Cardiac septum (tissue), 1 donor: ENCODE results near the gene TCF3. TPM values are rescaled to one million over a fixed set of nuclear protein-coding genes. Genes with fewer than 3 reads are reported as not detected.

ENCODE experiments used
- DNase-seq: peaks from one replicate; pipeline ENCODE4 v3.0.0-alpha.2; 2020; ENCODE audit warnings: low spot score
- intact Hi-C: fragments of 100-400 bp; cut with DNase I; formaldehyde crosslinking; loops from one replicate; pipeline ENCODE4 v1.14.0; 2022
- total RNA-seq: library from RNA; stranded (reverse); fragmentation: NEBNext Ultra II Directional; extraction: Animal tissue kit (Norgen Biotek cat#: 25700); gene quantifications from one replicate; pipeline ENCODE4 v1.2.1, GENCODE V29; 2021
- donor health status: DM: no; HTN: no; CAD: no.

TCF3 gene
- total RNA-seq, 1 donor from 2014 or later: 27.7 TPM

GRCh38 chr19:1575323-1576241 lies 76.8 kb downstream of the TCF3 start:
- intact Hi-C loops: no loop called here
- no peak for DNase-seq

DNA sequence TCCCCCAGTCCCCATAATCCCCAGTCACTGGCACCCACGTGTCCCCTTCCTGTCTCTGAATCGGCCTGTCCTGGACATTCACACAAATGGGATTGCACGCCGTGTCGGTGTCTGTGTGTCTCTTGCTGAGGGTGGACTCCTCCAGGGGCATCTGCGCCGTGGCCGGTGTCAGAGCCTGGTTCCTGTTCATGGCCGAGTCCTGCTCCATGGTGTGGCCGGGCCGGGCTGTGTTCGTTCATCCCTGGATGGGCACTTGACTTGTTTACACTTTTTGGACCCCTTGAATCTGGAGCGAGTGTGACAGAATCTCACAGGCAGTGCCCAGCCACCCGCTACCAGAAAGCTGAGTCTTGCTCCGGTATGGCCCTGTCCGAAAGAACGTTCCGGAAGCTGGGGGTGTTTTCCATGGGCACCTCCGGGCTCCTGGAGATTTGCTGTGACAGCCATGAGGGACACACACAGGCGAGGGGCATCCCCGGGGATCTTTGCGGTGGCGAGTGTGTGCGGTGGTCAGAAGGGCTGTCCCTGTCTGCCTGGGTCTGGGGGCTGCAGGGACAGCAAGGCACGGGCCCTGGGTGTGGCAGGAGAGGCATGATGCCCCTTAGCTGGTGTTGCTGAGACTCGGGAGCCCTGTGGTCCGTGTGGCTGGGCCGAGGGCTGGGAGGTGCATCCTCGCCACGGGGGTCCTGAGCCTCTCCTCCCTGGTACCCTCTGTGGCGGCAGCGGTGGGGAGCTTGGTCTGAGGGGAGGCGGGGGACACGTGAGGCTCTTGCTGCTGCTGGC lies 77.9 kb downstream of the TCF3 start:
- DNase-seq: no peak
- intact Hi-C loops: no loop called here

GRCh38 chr19:1572795-1573194 lies 79.6 kb downstream of the TCF3 start:
- no peak for DNase-seq
- intact Hi-C loops: no loop called here

DNA sequence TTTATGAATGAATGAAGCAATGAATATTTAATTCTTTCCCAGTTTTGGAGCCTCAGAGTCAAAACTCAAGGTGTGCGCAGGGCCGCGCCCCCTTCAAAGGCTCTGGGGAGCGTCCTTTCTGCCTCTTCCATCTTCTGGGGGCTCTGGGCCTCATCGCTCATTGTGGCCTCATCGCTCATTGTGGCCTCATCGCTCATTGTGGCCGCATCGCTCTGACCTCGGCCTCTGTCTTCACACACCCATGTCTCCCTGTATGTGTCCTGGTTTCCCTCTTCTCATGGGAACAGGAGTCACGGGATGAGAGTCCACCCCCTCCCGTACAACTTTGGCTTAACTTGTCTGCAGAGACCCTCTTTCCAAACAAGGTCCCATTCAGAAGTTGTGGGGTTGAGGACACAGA lies 81.1 kb downstream of the TCF3 start:
- DNase-seq: no peak
- intact Hi-C loops: no loop called here

DNA sequence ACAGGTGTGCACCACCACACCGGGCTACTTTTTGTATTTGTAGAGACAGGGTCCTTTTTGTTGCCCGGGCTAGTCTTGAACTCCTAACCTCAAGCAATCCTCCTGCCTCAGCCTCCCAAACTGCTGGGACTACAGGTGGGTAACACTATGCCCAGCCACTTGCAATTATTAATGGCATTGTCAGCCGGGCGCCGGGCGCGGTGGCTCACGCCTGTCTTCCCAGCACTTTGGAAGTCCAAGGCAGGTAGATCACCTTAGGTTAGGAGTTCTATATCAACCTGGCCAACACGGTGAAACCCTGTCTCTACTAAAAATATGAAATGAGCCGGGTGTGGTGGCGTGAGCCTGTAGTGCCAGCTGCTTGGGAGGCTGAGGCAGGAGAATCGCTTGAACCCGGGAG lies 81.6 kb downstream of the TCF3 start:
- DNase-seq: no peak
- intact Hi-C loops: no loop called here

DNA sequence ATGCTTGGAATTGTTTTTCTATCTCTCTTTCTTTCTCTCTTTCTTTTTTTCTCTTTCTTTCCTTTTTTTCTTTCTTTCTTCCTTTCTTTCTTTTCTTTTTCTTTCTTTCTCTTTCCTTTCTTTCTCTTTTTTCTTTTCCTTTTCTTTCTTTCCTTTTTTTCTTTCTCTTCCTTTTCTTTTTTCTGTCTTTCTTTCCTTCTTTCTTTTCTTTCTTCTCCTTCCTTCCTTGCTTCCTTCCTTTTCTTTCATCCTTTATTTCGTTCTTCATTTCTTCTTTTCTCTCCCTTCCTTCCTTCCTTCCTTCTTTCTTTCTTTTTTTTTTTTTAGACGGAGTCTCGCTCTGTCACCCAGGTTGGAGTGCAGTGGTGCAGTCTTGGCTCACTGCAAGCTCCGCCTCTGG lies 82.4 kb downstream of the TCF3 start:
- intact Hi-C loops: no loop called here

GRCh38 chr19:1568320-1569019 lies 83.9 kb downstream of the TCF3 start, which contains the start of gene MEX3D:
Gene MEX3D (minus strand): TSS chr19:1568325. CDS start chr19:1568058, 267 bp downstream.
- intact Hi-C loops: no loop called here

More for the DNA sequence above, 82.4 kb downstream of the TCF3 start:
- no peak for DNase-seq

DNA sequence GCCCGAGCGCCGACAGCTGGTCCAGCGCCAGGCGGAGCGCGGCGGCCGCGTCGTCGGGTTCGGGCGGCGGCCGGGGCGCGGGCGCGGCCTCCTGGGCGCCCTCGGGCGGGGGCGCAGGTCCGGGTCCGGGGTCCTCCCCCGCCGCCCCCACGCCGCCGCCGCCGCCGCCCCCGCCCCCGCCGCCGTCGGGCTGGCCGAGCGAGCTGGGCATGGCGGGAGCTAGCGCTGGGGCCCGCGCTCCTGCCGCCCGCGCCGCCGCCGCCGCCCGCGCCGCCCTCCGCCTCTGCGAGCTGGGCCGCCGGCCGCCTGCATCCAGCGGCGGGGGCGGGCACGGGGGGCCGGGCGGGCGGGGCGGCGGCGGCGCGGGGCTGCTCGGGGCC lies 84.6 kb downstream of the TCF3 start:
- intact Hi-C loops: no loop called here
- no peak for DNase-seq

More at GRCh38 chr19:1568320-1569019, 83.9 kb downstream of the TCF3 start, which contains the start of gene MEX3D:
- no peak for DNase-seq

GRCh38 chr19:1567116-1567847 lies 85.1 kb downstream of the TCF3 start:
- DNase-seq: no peak
- intact Hi-C loops: no loop called here

GRCh38 chr19:1566392-1567115 lies 85.9 kb downstream of the TCF3 start:
- DNase-seq: no peak
- intact Hi-C loops: no loop called here

DNA sequence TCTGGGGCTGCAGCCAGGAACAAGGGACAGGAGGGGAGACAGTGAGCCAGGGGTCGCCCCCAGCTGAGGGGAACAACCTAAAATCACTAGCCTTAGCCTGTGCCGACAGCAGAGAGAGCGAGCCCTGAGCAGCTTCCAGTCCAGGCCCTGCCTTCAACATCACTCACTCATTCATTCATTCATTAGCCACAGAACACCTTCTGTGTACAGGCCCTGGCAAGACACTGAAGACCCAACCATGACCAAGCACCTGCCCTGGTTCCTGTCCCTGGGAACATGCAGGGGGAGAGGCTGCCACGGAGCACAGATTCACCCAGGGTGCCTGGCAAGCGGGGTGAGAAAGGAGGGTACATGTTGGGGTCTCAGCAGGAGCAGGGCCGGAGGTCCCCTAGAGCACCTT lies 89.2 kb downstream of the TCF3 start:
- intact Hi-C loops: no loop called here
- no peak for DNase-seq

- intact Hi-C loops: no loop called here
- DNase-seq: no peak
Measured at GRCh38 chr19:1561236-1561842, 91.1 kb downstream of the TCF3 start.

- intact Hi-C loops: no loop called here
- DNase-seq: no peak
Measured at GRCh38 chr19:1560286-1560882, 92.0 kb downstream of the TCF3 start.

Other genes starting within 250 kb of the TCF3 start
- gene DAZAP1, start 245.0 kb downstream of the TCF3 start, total RNA-seq: 81.2 TPM
- gene RPS15, start 214.2 kb downstream of the TCF3 start, total RNA-seq: 479 TPM
- 0.08 TPM for gene APC2, start 202.5 kb downstream of the TCF3 start, total RNA-seq
- gene C19orf25, start 173.4 kb downstream of the TCF3 start, total RNA-seq: 16.9 TPM
- 1.5 TPM for gene PCSK4, start 162.3 kb downstream of the TCF3 start, total RNA-seq
- gene REEP6, start 161.4 kb downstream of the TCF3 start, total RNA-seq: 3.3 TPM
- gene ADAMTSL5, start 139.6 kb downstream of the TCF3 start, total RNA-seq: 69.7 TPM
- gene PLK5, start 128.5 kb downstream of the TCF3 start, total RNA-seq: not detected
- 8.3 TPM for gene MEX3D, start 84.3 kb downstream of the TCF3 start, total RNA-seq
- gene MBD3, start 59.8 kb downstream of the TCF3 start, total RNA-seq: 61.8 TPM
- gene UQCR11, start 47.2 kb downstream of the TCF3 start, total RNA-seq: 697 TPM
- gene ONECUT3, start 100.9 kb upstream of the TCF3 start, total RNA-seq: not detected
- gene ATP8B3, start 159.7 kb upstream of the TCF3 start, total RNA-seq: 0.78 TPM
- gene REXO1, start 195.9 kb upstream of the TCF3 start, total RNA-seq: 16.7 TPM
- gene KLF16, start 211.0 kb upstream of the TCF3 start, total RNA-seq: 14.1 TPM
- 61.1 TPM for gene ABHD17A, start 232.9 kb upstream of the TCF3 start, total RNA-seq